ENCODE results near the gene ENDOU. TPM values are rescaled to one million over a fixed set of nuclear protein-coding genes. Genes with fewer than 3 reads are reported as not detected.

ENDOU gene
- total RNA-seq, 1 experiment from 2014 or later = not detected

GRCh38 chr12:47754881-47755280 is 29.6 kb upstream of the ENDOU start:
- ATAC-seq (no peak), DNase-seq (ENCODE audit: low spot score) (no peak)
- Mint-ChIP-seq H3K36me3 (no peaks in the 10 kb centered on the region), H3K27me3 (ENCODE audit: low read depth) (no peaks in the 10 kb centered on the region; the same call in 1 of the 2 replicates), H3K27ac (no peak overlapping the region), H3K9me3 (no peaks in the 10 kb centered on the region), H3K4me3 (no peak overlapping the region), H3K4me1 (peaks cover 66% of the 10 kb centered on the region)
- ChIA-PET CTCF (interaction anchor here (1.1 to 10.5 kb wide), 5 partner anchors 12 to 23 kb away, joined by 3 to 173 read pairs (median 67); partner anchors contain the start of gene SLC48A1), POLR2A (no interaction called here)
- TF ChIP-seq NFE2L1 (CRISPR knock-in tag; IDR thresholded peaks at IDR 0.05) = no peak
- no peak for TF ChIP-seq ZSCAN18 (CRISPR knock-in tag; IDR thresholded peaks at IDR 0.05)
- no peak for TF ChIP-seq ZNF512 (CRISPR knock-in tag; IDR thresholded peaks at IDR 0.05; ENCODE audit: borderline replicate concordance)
- no peak for TF ChIP-seq PRRX2 (CRISPR knock-in tag; IDR thresholded peaks at IDR 0.05)
- TF ChIP-seq NR3C1 (CRISPR knock-in tag; conservative IDR thresholded peaks at IDR 0.05; ENCODE audit: low read depth) = no peak
- TF ChIP-seq TCF7 (CRISPR knock-in tag; IDR thresholded peaks at IDR 0.05; ENCODE audit: low read depth) = no peak
- TF ChIP-seq HMGA2 (CRISPR knock-in tag; IDR thresholded peaks at IDR 0.05) = no peak
- no peak for TF ChIP-seq JAZF1 (CRISPR knock-in tag; IDR thresholded peaks at IDR 0.05)
- no peak for TF ChIP-seq EMX1 (CRISPR knock-in tag; IDR thresholded peaks at IDR 0.05)
- no peak for TF ChIP-seq MLX (CRISPR knock-in tag; IDR thresholded peaks at IDR 0.05)
- TF ChIP-seq RORB (CRISPR knock-in tag; IDR thresholded peaks at IDR 0.05) = no peak

- H3K4me3 Mint-ChIP-seq = no peak overlapping the region
- ChIA-PET POLR2A (no interaction called here), CTCF (interaction anchor here (2.6 to 10.5 kb wide), 5 partner anchors 12 to 84 kb away, joined by 10 to 173 read pairs (median 67); partner anchors contain the start of gene SLC48A1)
- peaks cover 64% of the 10 kb centered on the region for H3K4me1 Mint-ChIP-seq
- no peaks in the 10 kb centered on the region; the same call in 1 of the 2 replicates for H3K27me3 Mint-ChIP-seq (ENCODE audit: low read depth)
- DNase-seq (ENCODE audit: low spot score) (no peak), ATAC-seq (no peak)
- no peaks in the 10 kb centered on the region for H3K36me3 Mint-ChIP-seq
- H3K27ac Mint-ChIP-seq = no peak overlapping the region; the same call in 1 of the 2 replicates
- H3K9me3 Mint-ChIP-seq = no peaks in the 10 kb centered on the region
- TF ChIP-seq IRF1 (CRISPR knock-in tag; IDR thresholded peaks at IDR 0.05) (no peak), ZNF671 (CRISPR knock-in tag; IDR thresholded peaks at IDR 0.05) (no peak), RORB (CRISPR knock-in tag; IDR thresholded peaks at IDR 0.05) (no peak), ZNF512 (CRISPR knock-in tag; IDR thresholded peaks at IDR 0.05; ENCODE audit: borderline replicate concordance) (no peak), ARID4B (CRISPR knock-in tag; IDR thresholded peaks at IDR 0.05; ENCODE audit: borderline replicate concordance) (no peak), SP1 (CRISPR knock-in tag; conservative IDR thresholded peaks at IDR 0.05) (no peak), ETV6 (CRISPR knock-in tag; IDR thresholded peaks at IDR 0.05) (no peak), IRF2 (CRISPR knock-in tag; IDR thresholded peaks at IDR 0.05; ENCODE audit: borderline replicate concordance, low read depth) (no peak), ZNF263 (CRISPR knock-in tag; IDR thresholded peaks at IDR 0.05; ENCODE audit: low read depth) (no peak), GABPB1 (CRISPR knock-in tag; IDR thresholded peaks at IDR 0.05) (no peak), ZNF416 (CRISPR knock-in tag; IDR thresholded peaks at IDR 0.05) (no peak), SOX15 (CRISPR knock-in tag; IDR thresholded peaks at IDR 0.05) (no peak), FOXP4 (CRISPR knock-in tag; IDR thresholded peaks at IDR 0.05) (no peak), FOXJ3 (CRISPR knock-in tag; IDR thresholded peaks at IDR 0.05; ENCODE audit: borderline replicate concordance) (no peak), ZNF121 (CRISPR knock-in tag; IDR thresholded peaks at IDR 0.05) (no peak), TP53 (CRISPR knock-in tag; IDR thresholded peaks at IDR 0.05) (no peak)
These were observed 28.8 kb upstream of the ENDOU start for GRCh38 chr12:47754126-47754525.
